SK-N-SH (cell line): ENCODE data around the gene ADAD2.

Experiments
- CTCF ChIP-seq: fragments of 200-600 bp; sonication (generic); IDR thresholded peaks from 2 replicates; pipeline ENCODE4 v1.6.1; 2017; ENCODE audit warnings: antibody characterized with exemption, mild to moderate bottlenecking, moderate library complexity
- EZH2phosphoT487 ChIP-seq: fragments of 200-600 bp; sonication (generic); IDR thresholded peaks from 2 replicates; pipeline ENCODE4 v1.6.1; 2017; ENCODE audit warnings: low read depth, mixed run types, mild to moderate bottlenecking, antibody characterized with exemption, moderate library complexity, borderline replicate concordance
- PBX3 ChIP-seq: IDR thresholded peaks from 2 replicates; pipeline ENCODE4; 2012
- POLR2AphosphoS5 ChIP-seq: IDR thresholded peaks from 2 replicates; pipeline ENCODE4 v1.6.1; 2012; ENCODE audit warnings: low read depth, low read length
- RFX5 ChIP-seq: IDR thresholded peaks from 2 replicates; pipeline ENCODE4 v1.6.1; 2012; ENCODE audit warnings: mild to moderate bottlenecking, improper control_type of control experiment, low read length
- SMC3 ChIP-seq: IDR thresholded peaks from 2 replicates; pipeline ENCODE4 v1.6.1; 2012; ENCODE audit warnings: low read depth, low read length, improper control_type of control experiment
- TAF1 ChIP-seq: IDR thresholded peaks from 2 replicates; pipeline ENCODE4 v1.6.1; 2012; ENCODE audit warnings: low read depth, mild to moderate bottlenecking, low read length, moderate library complexity, borderline replicate concordance
- USF1 ChIP-seq: IDR thresholded peaks from 2 replicates; pipeline ENCODE4 v1.4.0; 2012; ENCODE audit warnings: low read depth, borderline replicate concordance

GRCh38 chr16:84225571-84225970, 34.6 kb downstream of the ADAD2 start:
- TF ChIP-seq CTCF, result no peak
- TF ChIP-seq USF1, result no peak
- no peak for TF ChIP-seq POLR2AphosphoS5
- TF ChIP-seq EZH2phosphoT487, result no peak
- no peak for TF ChIP-seq SMC3
- TF ChIP-seq RFX5, result no peak
- TF ChIP-seq TAF1, result no peak
- TF ChIP-seq PBX3, result no peak
